Activated CD8-positive, alpha-beta memory T cell treated with anti-CD3 and anti-CD28 coated beads, Interleukin-2, amount 10 ng/mL, durations not matched to agents 7 days and 5 days (primary cell): Measurements from ENCODE around the gene NPAT. TPM values are rescaled to one million over a fixed set of nuclear protein-coding genes. Genes with fewer than 3 reads are reported as not detected.
"Not testable (repeated sequence)": the region's sequence is repeated elsewhere in the genome, so short reads cannot be mapped to it uniquely, and the experiment has no call there.

Experiments
- ATAC-seq: fragments of 150-1000 bp; cut with Tn5 transposase; one replicate; pipeline ENCODE4 v1.10.0; 2021; ENCODE audit warnings: moderate library complexity
- CTCF ChIA-PET: fragments of 350-600 bp; sonication (Branson Sonifier 250); formaldehyde crosslinking; loops from one replicate; lab custom pipeline; 2021; ENCODE audit warnings: antibody characterized with exemption; lab: Charles Lee
- DNase-seq: peaks from one replicate; pipeline ENCODE4 v3.0.0-alpha.2; 2020
- H3K27ac Mint-ChIP-seq: one replicate; pipeline ENCODE4 v1.8.0; 2021; ENCODE audit warnings: mild to moderate bottlenecking, mixed read lengths
- H3K27me3 Mint-ChIP-seq: one replicate; pipeline ENCODE4 v1.8.0; 2021; ENCODE audit warnings: mixed read lengths
- H3K36me3 Mint-ChIP-seq: one replicate; pipeline ENCODE4 v1.8.0; 2021; ENCODE audit warnings: mild to moderate bottlenecking, mixed read lengths
- H3K4me1 Mint-ChIP-seq: one replicate; pipeline ENCODE4 v1.8.0; 2021; ENCODE audit warnings: mixed read lengths
- H3K4me3 Mint-ChIP-seq: one replicate; pipeline ENCODE4 v1.8.0; 2021; ENCODE audit warnings: mild to moderate bottlenecking, moderate library complexity, mixed read lengths
- H3K9me3 Mint-ChIP-seq: one replicate; pipeline ENCODE4 v1.8.0; 2022; ENCODE audit warnings: low read depth, mixed read lengths
- total RNA-seq, 2 experiments: library from RNA; stranded (reverse); gene quantifications; one replicate each; pipeline ENCODE4 v1.2.3, GENCODE V29; 2021

Gene NPAT
- total RNA-seq, 2 experiments from 2014 or later: 30.2 to 38.7 TPM

DNA sequence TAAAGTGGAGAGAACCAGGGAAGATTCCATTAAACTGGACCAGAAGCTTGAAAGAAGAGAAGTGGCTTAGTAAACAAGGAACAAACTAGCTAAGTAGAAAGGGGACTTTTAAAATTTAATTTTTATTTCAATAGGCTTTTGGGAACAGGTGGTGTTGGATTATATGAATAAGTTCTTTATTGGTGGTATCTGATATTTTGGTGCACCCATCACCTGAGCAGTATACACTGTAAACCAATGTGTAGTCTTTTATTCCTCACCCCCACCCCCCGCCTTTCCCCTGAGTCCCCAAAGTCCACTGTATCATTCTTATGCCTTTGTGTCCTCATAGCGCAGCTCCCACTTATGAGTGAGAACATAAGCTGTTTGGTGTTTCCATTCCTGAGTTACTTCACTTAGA, 93.7 kb downstream of the NPAT start:
- ATAC-seq (no peak), DNase-seq (no peak)
- no peaks in the 10 kb centered on the region for H3K27me3 Mint-ChIP-seq
- H3K9me3 Mint-ChIP-seq: no peaks in the 10 kb centered on the region
- H3K4me3 Mint-ChIP-seq: no peak overlapping the region
- H3K4me1 Mint-ChIP-seq: peaks cover 22% of the 10 kb centered on the region
- peaks cover 35% of the 10 kb centered on the region for H3K36me3 Mint-ChIP-seq
- no peak overlapping the region for H3K27ac Mint-ChIP-seq
- CTCF ChIA-PET: interaction anchor here (0.6 kb wide), 1 partner anchor 261 kb away, joined by 3 read pairs; no protein-coding TSS in a partner anchor

DNA sequence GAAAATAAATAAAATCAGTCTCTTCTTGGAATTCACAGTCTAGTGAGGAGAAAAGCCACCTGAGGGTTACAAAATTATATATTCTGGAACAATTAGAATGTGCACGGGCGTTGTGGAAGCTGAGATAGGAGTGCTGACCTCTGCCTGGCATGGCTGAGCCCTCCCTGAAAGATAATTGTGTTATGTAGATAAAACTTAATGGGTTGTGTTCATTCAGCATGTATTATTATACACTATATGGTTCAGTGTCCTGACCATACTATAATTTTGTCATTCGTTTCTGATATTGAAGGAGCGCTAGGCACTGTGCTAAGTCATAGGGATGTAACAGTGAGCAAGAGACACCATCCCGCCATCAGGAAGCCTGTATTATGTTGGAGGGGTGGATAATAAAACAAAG, 97.3 kb downstream of the NPAT start:
- no peaks in the 10 kb centered on the region for H3K9me3 Mint-ChIP-seq
- ATAC-seq (no peak), DNase-seq (no peak)
- H3K27ac Mint-ChIP-seq: peak overlapping the region; percentile 82
- peaks cover 44% of the 10 kb centered on the region for H3K4me1 Mint-ChIP-seq
- CTCF ChIA-PET: interaction anchor here (0.6 to 1.7 kb wide), 2 partner anchors 10 kb away, joined by 3 to 6 read pairs; no protein-coding TSS in a partner anchor
- H3K36me3 Mint-ChIP-seq: peaks cover 29% of the 10 kb centered on the region
- no peak overlapping the region for H3K4me3 Mint-ChIP-seq
- H3K27me3 Mint-ChIP-seq: no peaks in the 10 kb centered on the region

DNA sequence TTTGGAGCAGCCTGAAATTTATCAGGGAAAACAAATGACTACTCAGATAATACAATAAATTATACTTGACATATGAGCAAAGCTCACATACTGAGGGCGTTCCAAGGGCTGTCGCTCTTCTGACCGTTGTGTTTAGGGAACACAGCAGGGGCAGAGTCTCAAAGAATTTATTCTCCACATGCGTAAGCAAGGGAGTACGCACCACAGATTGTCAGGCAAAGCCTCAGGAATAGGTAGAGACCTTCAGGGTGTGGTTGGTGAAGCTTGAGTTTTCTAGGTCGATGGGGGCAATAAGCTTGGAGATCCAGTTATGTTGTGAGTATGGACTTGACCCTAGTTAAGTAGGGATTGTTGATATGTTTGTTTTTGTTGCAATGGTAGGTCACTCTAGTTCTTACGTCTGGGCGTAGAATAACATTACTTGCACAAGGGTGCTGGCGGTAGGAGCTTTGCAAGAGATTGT, 100.2 kb downstream of the NPAT start:
- Mint-ChIP-seq H3K36me3 (peaks cover 14% of the 10 kb centered on the region), H3K27ac (peak overlapping the region; percentile 79)
- CTCF ChIA-PET: interaction anchor here (1.3 to 1.6 kb wide), 3 partner anchors 113 to 534 kb away, joined by 3 to 5 read pairs (median 4); partner anchors contain the start of gene CUL5

DNA sequence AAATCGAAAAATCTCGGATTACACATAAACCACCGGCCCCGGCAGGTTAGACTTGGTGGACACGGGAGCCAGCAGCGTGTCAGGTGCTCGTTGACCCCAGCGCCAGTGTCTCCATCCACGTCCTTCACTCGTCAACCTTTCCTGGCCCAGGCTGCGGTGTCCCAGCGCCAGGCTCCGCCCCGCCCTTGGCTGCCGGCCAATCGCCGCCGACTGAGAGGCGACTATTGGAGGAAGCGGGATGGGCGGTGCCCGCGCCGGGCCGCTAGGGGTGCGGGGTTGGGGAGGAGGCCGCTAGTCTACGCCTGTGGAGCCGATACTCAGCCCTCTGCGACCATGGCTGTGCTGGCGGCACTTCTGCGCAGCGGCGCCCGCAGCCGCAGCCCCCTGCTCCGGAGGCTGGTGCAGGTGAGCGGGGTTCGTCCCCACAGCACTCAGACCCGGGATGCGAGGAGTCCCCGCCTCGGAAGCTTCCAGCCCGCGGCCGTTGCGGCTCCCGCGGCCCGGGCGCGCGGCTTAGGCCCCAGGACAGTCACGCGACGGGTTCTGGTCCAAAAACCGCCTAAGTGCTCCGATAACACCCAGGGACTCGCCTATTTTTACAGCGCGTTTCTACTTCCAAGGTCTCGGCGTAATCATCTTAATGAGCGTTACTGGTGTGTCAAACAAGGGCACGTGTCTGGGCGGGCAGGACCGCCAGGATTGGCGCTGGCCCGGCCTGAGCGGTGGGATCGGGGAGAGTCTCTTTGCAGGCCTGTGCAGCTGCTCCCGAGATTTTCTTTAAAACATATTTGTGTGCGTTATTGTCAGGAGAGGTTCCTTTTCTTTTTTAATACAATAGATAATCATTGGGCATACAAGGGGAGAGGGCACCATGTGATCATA, 100.9 kb downstream of the NPAT start, which contains the start of gene ACAT1:
TSS of gene ACAT1 (plus strand) at position 294 of the 882 bp plus-strand sequence. CDS start at position 334, 40 bp downstream.
- H3K36me3 Mint-ChIP-seq: peaks cover 11% of the 10 kb centered on the region
- DNase-seq: peak; percentile 97
- CTCF ChIA-PET: interaction anchor here (1.3 to 1.6 kb wide), 2 partner anchors 527 to 534 kb away, joined by 3 to 5 read pairs; no protein-coding TSS in a partner anchor
- peaks cover 46% of the 10 kb centered on the region for H3K4me1 Mint-ChIP-seq
- ATAC-seq: peak; percentile 98
- H3K27me3 Mint-ChIP-seq: no peaks in the 10 kb centered on the region
- no peaks in the 10 kb centered on the region for H3K9me3 Mint-ChIP-seq
- peak within 1 kb of the TSS; percentile 85 for H3K27ac Mint-ChIP-seq
- H3K4me3 Mint-ChIP-seq: peak within 1 kb of the TSS; percentile 88

More for the DNA sequence above, 100.2 kb downstream of the NPAT start:
- Mint-ChIP-seq H3K27me3 (no peaks in the 10 kb centered on the region), H3K9me3 (no peaks in the 10 kb centered on the region), H3K4me1 (peaks cover 47% of the 10 kb centered on the region), H3K4me3 (peak overlapping the region; percentile 88)
- ATAC-seq: no peak
- DNase-seq: no peak

DNA sequence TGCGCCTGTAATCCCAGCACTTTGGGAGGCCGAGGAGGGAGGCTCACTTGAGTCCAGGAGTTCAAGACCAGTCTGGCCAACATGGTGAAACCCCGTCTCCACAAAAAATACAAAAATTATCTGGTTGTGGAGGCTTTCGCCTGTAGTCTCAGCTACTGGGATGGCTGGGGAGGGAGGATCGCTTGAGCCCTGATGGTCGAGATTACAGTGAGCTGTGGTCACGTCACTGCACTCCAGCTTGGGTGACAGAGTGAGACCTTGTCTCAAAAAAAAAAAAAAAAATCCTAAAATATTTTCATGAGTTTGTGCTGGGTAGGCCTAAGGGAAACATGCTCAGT, 101.5 kb downstream of the NPAT start:
- peaks cover 43% of the 10 kb centered on the region for H3K4me1 Mint-ChIP-seq
- CTCF ChIA-PET: interaction anchor here (1.3 to 4.5 kb wide), 2 partner anchors 528 to 535 kb away, joined by 3 to 45 read pairs; no protein-coding TSS in a partner anchor
- not testable (repeated sequence) for ATAC-seq, DNase-seq, H3K27me3 Mint-ChIP-seq, H3K9me3 Mint-ChIP-seq, H3K36me3 Mint-ChIP-seq
- H3K4me3 Mint-ChIP-seq: peak overlapping the region; percentile 88
- H3K27ac Mint-ChIP-seq: peak overlapping the region; percentile 85

DNA sequence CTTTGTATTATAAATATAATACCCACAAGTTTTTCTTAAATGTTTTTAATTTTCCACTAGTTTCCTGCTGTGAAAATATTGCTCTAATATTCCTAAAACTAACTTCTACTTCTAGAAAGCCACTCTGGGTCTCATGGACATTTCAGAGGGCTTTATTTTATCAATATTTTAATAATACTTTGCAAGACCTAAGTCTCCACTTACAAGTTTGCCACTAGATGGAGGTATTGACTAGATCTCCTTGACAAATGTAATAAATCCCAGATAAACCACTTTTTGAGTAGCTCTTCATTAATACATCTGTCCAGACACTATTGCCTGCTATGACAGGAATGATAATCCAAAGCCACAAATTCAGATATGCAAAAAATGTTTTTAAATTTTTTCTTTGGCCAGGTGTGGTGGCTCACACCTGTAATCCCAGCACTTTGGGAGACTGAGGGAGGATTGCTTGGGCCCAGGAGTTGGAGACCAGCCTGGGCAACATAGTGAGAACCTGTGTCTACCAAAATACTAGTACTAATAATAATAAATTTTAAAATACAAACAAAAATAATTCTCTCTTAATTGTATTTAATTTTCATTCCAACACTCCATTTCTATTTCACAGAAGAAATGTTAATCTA, 104.6 kb downstream of the NPAT start:
- H3K27me3 Mint-ChIP-seq: no peaks in the 10 kb centered on the region
- ATAC-seq (no peak), DNase-seq (no peak)
- CTCF ChIA-PET: interaction anchor here (0.9 to 4.5 kb wide), 17 partner anchors 9 to 580 kb away, joined by 3 to 45 read pairs (median 4); partner anchors contain the start of genes ATM, CUL5, DDX10 and NPAT
- H3K36me3 Mint-ChIP-seq: peaks cover 2% of the 10 kb centered on the region
- H3K4me3 Mint-ChIP-seq: no peak overlapping the region
- no peak overlapping the region for H3K27ac Mint-ChIP-seq
- peaks cover 18% of the 10 kb centered on the region for H3K4me1 Mint-ChIP-seq
- no peaks in the 10 kb centered on the region for H3K9me3 Mint-ChIP-seq

DNA sequence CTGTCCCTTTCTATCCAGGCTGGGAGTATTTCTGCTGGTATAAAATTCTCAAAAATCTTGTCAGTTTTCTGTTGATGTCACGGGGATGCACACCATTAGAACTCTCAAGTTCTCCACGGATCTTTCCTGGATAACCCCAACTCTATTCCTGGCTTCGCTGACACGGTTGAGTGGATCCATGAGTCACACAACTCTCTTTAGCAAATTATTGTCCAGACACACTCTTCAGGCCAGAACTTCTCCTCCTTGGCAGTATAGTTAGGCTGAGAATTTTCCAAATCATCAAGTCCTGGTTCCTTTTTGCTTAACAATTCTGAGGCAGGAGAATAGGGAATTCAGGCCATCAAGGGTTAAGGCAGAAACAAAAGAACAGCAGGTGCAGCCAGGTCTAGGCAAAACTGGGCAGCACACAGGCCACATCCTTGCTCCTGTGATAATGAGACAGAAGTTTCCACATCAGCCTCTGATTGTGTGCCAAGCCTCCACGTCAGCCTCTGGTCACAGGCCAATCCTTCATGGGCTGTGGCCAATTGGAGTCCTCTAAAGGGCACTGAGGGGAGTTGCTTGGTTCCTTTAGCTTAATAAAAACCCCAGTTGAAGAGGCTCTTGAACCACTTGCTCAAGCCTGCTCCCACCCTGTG, 106.8 kb downstream of the NPAT start:
- no peak overlapping the region for H3K4me3 Mint-ChIP-seq
- CTCF ChIA-PET: no interaction called here
- H3K9me3 Mint-ChIP-seq: no peaks in the 10 kb centered on the region

DNA sequence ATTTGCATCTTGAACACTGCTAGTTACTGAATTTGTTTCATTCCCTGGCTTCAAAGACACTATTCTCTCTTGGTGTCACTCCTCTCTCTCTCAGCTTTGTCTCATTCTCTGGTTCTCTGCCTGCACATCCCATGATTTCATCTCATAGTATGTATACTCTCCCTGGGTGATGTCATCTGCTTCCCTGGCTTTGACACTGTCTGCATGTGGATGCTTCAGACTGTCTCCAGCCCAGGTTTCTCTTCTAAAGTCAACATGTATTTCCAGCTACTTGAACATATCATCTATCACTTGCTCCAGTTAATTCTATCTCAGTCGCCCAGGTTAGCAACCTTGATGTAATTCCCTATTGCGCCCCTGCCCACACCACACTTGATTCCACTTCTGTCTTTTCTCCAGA, 110.4 kb downstream of the NPAT start:
- no peak for DNase-seq
- H3K27ac Mint-ChIP-seq: no peak overlapping the region
- H3K36me3 Mint-ChIP-seq: peaks cover 2% of the 10 kb centered on the region
- peaks cover 4% of the 10 kb centered on the region for H3K4me1 Mint-ChIP-seq
- no peak overlapping the region for H3K4me3 Mint-ChIP-seq
- CTCF ChIA-PET: interaction anchor here (1.0 kb wide), 1 partner anchor 538 kb away, joined by 3 read pairs; no protein-coding TSS in a partner anchor
- ATAC-seq: no peak
- no peaks in the 10 kb centered on the region for H3K9me3 Mint-ChIP-seq
- no peaks in the 10 kb centered on the region for H3K27me3 Mint-ChIP-seq

More for the DNA sequence above, 106.8 kb downstream of the NPAT start:
- no peaks in the 10 kb centered on the region for H3K27me3 Mint-ChIP-seq
- ATAC-seq (no peak), DNase-seq (no peak)
- peaks cover 2% of the 10 kb centered on the region for H3K36me3 Mint-ChIP-seq
- H3K27ac Mint-ChIP-seq: no peak overlapping the region
- peaks cover 6% of the 10 kb centered on the region for H3K4me1 Mint-ChIP-seq

DNA sequence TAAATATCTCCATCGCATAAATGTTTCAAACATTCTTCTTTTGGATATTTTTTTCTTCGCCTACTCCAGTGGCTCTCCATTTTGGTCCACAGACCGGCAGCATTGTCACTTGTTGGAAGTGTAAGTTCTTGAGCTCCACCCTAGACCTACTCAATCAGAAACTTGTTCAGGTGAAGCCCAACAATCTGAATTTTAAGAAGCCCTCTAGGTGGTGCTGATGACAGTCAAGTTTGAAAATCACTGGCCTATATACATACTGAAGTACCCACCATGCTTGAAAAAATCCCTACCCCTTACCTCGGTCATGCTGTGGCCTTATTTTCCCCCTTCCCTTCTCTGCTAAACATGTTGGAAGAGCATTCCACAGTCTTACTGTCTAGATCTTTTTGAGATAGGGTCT, 111.3 kb downstream of the NPAT start:
- H3K27ac Mint-ChIP-seq: no peak overlapping the region
- H3K4me3 Mint-ChIP-seq: no peak overlapping the region
- H3K9me3 Mint-ChIP-seq: no peaks in the 10 kb centered on the region
- CTCF ChIA-PET: interaction anchor here (1.0 kb wide), 1 partner anchor 539 kb away, joined by 3 read pairs; no protein-coding TSS in a partner anchor
- ATAC-seq: no peak
- no peak for DNase-seq
- H3K4me1 Mint-ChIP-seq: peaks cover 4% of the 10 kb centered on the region
- H3K36me3 Mint-ChIP-seq: peaks cover 2% of the 10 kb centered on the region
- no peaks in the 10 kb centered on the region for H3K27me3 Mint-ChIP-seq

Other genes starting within 250 kb of the NPAT start
- gene CUL5, start 213.7 kb downstream of the NPAT start, total RNA-seq: 10 to 100 TPM; 28.4 to 34.4 TPM
- gene ACAT1, start 101.1 kb downstream of the NPAT start, total RNA-seq: 10 to 100 TPM; 75.5 to 77.2 TPM
- 100 to 1,000 TPM in 1 of 2 experiments, 10 to 100 TPM in 1; 84.3 to 113 TPM for gene ATM, start 429 bp upstream of the NPAT start, total RNA-seq
- gene C11orf65, start 244.9 kb upstream of the NPAT start, total RNA-seq: under 1 TPM in 1 of 2 experiments, not detected in 1; 0.61 TPM